Activated CD4-positive, alpha-beta memory T cell treated with anti-CD3 and anti-CD28 coated beads for 36 hours (primary cell): ENCODE results near the gene TBL3. TPM values are rescaled to one million over a fixed set of nuclear protein-coding genes. Genes with fewer than 3 reads are reported as not detected.
A peak's percentile ranks its signal among the peaks of the same experiment; 100 is the strongest.

Experiments used
- CTCF ChIA-PET: fragments of 350-600 bp; sonication (Branson Sonifier 250); formaldehyde crosslinking; loops from one replicate; lab custom pipeline; 2021; ENCODE audit warnings: antibody characterized with exemption, inconsistent platforms; lab: Charles Lee
- POLR2A ChIA-PET: fragments of 350-600 bp; sonication (Branson Sonifier 250); formaldehyde crosslinking; loops from one replicate; lab custom pipeline; 2021; ENCODE audit warnings: antibody characterized with exemption; lab: Charles Lee
- DNase-seq: peaks from one replicate; pipeline ENCODE4 v3.0.0-alpha.2; 2020
- H3K27ac Mint-ChIP-seq: one replicate; pipeline ENCODE4 v1.8.0; 2021; ENCODE audit warnings: mixed read lengths
- H3K27me3 Mint-ChIP-seq: one replicate; pipeline ENCODE4 v1.8.0; 2021; ENCODE audit warnings: mixed read lengths
- H3K36me3 Mint-ChIP-seq: one replicate; pipeline ENCODE4 v1.8.0; 2021; ENCODE audit warnings: mixed read lengths
- H3K4me1 Mint-ChIP-seq: one replicate; pipeline ENCODE4 v1.8.0; 2021; ENCODE audit warnings: low read depth, mixed read lengths
- H3K4me3 Mint-ChIP-seq: one replicate; pipeline ENCODE4 v1.8.0; 2021; ENCODE audit warnings: mild to moderate bottlenecking, mixed read lengths
- H3K9me3 Mint-ChIP-seq: one replicate; pipeline ENCODE4 v1.8.0; 2021; ENCODE audit warnings: mixed read lengths
- intact Hi-C: fragments of 100-400 bp; cut with micrococcal nuclease; formaldehyde crosslinking; loops from one replicate; pipeline ENCODE4 v1.15.1; 2023
- total RNA-seq, 2 experiments: library from RNA; stranded (reverse); gene quantifications; one replicate each; pipeline ENCODE4 v1.2.3, GENCODE V29; 2021

Gene TBL3
- total RNA-seq, 2 experiments from 2014 or later: 45.7 to 47.3 TPM

DNA sequence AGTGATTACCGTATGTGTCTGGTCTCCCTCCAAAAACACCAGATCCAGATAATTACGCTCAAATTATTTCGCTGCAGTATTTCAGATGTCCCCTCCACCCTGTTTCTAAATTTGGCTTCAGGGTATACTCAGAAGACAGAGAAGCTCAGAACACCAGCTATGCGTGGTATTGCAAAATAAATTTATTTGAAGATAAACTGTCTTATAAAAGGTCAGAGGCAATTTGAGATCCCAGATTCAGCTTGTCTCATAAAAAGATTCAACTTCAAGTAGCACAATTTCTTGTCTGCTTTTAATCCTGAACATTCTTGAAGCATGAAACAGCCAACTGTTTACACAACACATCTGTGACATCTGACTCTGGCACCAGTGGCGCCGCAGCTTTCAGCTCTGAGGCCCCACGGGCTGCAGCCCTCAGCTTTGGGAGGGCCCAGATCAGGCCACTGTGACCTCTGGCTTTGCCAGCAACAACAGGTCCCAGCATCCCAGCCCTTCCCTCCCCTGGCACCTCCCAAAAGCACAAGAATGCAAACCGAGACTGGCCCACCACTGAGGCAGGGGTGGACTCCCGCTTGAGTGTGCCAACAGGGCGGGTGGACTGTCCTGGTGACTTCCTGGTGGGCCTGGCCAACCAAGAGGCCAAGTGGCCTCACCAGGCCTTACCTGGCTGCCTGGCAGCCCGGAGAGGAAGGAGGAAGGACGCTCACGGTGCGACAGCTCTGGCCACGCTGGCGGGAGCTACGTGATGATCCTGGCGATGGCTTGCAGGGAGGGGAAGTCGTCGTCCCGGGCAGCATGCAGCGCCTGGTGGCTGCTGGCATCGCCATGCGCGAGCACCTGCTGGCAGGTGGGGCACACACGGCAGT is 25.9 kb downstream of the TBL3 start:
- H3K4me1 Mint-ChIP-seq: peaks cover 14% of the 10 kb centered on the region
- no peaks in the 10 kb centered on the region for H3K9me3 Mint-ChIP-seq
- H3K4me3 Mint-ChIP-seq: no peak overlapping the region
- intact Hi-C loops: no loop called here
- ChIA-PET CTCF (interaction anchor here (0.7 to 1.0 kb wide), 2 partner anchors 7 to 215 kb away, joined by 3 read pairs; partner anchors contain the start of genes NUBP2 and SPSB3), POLR2A (no interaction called here)
- no peak overlapping the region for H3K27ac Mint-ChIP-seq
- DNase-seq: no peak
- peaks cover 24% of the 10 kb centered on the region for H3K36me3 Mint-ChIP-seq
- H3K27me3 Mint-ChIP-seq: no peaks in the 10 kb centered on the region

GRCh38 chr16:1998360-1998835 is 26.5 kb downstream of the TBL3 start:
- Mint-ChIP-seq H3K27me3 (no peaks in the 10 kb centered on the region), H3K36me3 (peaks cover 24% of the 10 kb centered on the region), H3K4me1 (peaks cover 12% of the 10 kb centered on the region), H3K4me3 (no peak overlapping the region), H3K9me3 (no peaks in the 10 kb centered on the region), H3K27ac (no peak overlapping the region)
- DNase-seq: no peak
- intact Hi-C loops: no loop called here
- ChIA-PET POLR2A (no interaction called here), CTCF (interaction anchor here (0.7 kb wide), 1 partner anchor 8 kb away, joined by 3 read pairs; no protein-coding TSS in a partner anchor)

GRCh38 chr16:1998852-1999801 is 27.3 kb downstream of the TBL3 start:
- ChIA-PET CTCF (interaction anchor here (0.7 kb wide), 1 partner anchor 9 kb away, joined by 3 read pairs; no protein-coding TSS in a partner anchor), POLR2A (no interaction called here)
- Mint-ChIP-seq H3K4me1 (peaks cover 4% of the 10 kb centered on the region), H3K27me3 (no peaks in the 10 kb centered on the region), H3K27ac (no peak overlapping the region), H3K9me3 (no peaks in the 10 kb centered on the region), H3K4me3 (no peak overlapping the region), H3K36me3 (peaks cover 24% of the 10 kb centered on the region)
- intact Hi-C loops: no loop called here
- no peak for DNase-seq

DNA sequence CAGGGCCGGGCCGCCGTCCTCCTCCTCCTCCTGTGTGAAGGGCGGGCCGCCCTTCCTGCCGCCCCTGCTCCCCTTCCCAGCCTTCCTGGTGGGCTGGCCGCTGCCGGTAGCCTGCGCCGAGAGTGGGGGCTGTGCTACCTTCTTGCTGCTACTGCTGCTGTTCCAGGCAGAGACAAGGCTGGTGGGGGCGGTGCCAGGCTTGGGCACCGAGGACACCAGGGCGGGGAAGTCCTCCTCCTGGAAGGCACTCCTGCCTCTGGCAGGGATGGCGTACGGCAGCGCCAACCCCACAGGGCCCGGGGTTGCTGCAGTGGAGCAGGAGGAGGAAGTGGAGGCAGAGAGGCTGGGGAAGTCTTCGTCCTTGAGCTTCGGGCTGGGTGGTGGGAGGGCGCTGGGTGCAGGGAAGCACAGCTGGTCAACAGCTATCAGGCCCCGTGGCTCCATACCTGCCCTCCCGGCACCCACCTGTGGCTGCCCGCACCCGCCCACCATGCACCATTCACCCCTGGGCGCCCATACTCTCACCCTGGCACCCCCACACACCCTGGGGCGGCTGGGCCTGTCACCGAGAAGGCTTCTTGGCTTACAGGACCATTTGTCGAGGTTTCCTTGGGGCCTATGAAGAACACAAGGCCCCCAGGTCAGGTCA is 28.1 kb downstream of the TBL3 start:
- POLR2A ChIA-PET: no interaction called here
- CTCF ChIA-PET: no interaction called here
- intact Hi-C loops: no loop called here
- no peaks in the 10 kb centered on the region for H3K9me3 Mint-ChIP-seq
- no peak for DNase-seq
- peaks cover 9% of the 10 kb centered on the region for H3K4me1 Mint-ChIP-seq
- peaks cover 24% of the 10 kb centered on the region for H3K36me3 Mint-ChIP-seq
- H3K27ac Mint-ChIP-seq: no peak overlapping the region
- H3K4me3 Mint-ChIP-seq: no peak overlapping the region
- H3K27me3 Mint-ChIP-seq: no peaks in the 10 kb centered on the region

- H3K4me1 Mint-ChIP-seq: peaks cover 14% of the 10 kb centered on the region
- H3K36me3 Mint-ChIP-seq: peaks cover 24% of the 10 kb centered on the region
- no peaks in the 10 kb centered on the region for H3K27me3 Mint-ChIP-seq
- no peak overlapping the region for H3K27ac Mint-ChIP-seq
- intact Hi-C loops: no loop called here
- DNase-seq: no peak
- POLR2A ChIA-PET: no interaction called here
- no peaks in the 10 kb centered on the region for H3K9me3 Mint-ChIP-seq
- H3K4me3 Mint-ChIP-seq: no peak overlapping the region
- CTCF ChIA-PET: no interaction called here
Measured at GRCh38 chr16:2001035-2001434, 29.2 kb downstream of the TBL3 start.

DNA sequence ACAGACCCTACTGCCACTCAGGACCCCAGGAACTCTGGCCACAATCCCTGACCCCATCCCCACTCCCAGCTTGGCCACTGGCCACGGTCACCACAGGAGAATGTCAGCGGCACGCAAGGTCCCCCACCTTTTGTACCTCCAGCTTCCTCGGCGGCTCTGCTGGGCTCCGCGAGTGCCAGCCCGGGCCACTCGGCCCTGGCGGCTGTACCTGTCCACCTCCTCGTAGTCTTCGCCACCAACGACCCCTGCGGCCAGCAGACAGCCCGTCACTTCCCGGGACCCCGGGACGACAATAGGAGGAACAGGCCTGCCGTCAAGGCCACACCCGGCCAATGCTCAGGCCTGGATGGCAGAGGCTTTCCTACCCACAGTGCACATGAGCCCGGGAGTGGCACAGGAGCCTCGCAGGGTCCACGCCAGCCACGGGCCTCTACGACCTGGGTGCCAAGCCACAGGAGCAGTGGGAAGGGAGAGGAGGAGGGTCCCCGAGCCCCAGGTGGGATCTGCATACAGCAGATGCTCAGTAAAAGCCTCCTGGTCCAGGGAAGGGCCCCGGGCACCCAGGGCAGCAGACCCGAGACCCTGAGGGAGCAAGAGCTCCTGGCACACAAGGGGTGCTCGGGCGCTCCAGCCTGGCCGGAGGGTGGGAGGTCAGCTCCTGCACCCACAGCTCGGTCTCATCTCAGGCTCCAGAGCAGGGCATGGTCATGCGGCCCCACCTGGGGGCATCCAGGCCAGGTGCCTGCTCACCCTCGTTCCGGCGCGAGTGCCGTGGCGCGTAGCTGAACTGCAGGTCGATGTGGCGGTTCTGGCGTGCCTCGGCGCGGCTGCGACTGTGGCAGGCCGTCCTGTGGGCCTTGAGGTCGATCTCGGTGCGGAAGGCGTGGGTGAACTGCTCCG is 29.9 kb downstream of the TBL3 start:
- POLR2A ChIA-PET: no interaction called here
- CTCF ChIA-PET: no interaction called here
- H3K4me1 Mint-ChIP-seq: peaks cover 18% of the 10 kb centered on the region
- DNase-seq: no peak
- H3K4me3 Mint-ChIP-seq: no peak overlapping the region
- H3K9me3 Mint-ChIP-seq: no peaks in the 10 kb centered on the region
- peaks cover 25% of the 10 kb centered on the region for H3K36me3 Mint-ChIP-seq
- no peaks in the 10 kb centered on the region for H3K27me3 Mint-ChIP-seq
- intact Hi-C loops: no loop called here
- H3K27ac Mint-ChIP-seq: no peak overlapping the region

DNA sequence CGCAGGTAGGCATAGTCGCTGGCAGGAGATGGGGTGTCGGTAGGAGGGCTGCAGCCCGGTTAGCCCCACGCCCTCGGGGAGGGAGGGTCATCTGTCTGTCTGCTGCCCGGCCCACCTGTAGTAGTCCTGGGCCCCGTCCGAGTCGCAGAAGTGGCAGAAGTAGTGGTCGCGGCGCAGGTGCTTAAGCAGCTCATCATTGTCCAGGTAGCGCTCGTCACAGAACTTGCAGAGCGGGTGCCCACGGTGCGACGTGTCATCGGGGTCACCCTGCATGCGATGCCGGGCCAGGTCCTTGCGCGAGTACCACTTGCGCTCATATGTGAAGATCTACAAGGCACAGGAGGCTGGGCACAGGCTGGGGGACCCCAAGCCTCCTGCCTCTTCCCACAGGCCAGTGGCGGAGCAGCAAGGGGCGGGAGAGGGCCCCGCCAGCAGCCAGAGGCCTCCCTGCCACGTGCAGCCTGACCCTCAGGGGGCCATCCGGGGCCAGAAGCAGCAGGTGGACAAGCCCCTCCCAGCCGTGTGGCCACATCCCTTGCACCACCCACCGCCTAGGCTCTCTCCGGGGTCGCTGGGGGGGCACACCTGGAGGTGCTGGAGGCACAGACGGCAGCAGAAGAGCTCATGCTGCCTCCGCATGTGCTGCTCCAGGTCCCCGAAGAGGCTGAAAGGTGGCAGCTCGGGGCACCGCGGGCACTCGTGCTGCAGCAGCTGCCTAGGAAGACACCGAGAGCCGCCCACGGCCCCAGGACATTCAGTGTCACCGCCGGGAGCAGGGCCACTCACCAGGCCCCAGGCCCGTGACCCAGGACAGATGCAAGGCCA is 30.8 kb downstream of the TBL3 start:
- H3K36me3 Mint-ChIP-seq: peaks cover 23% of the 10 kb centered on the region
- ChIA-PET POLR2A (interaction anchor here (0.5 to 1.0 kb wide), 2 partner anchors 13 to 354 kb away, joined by 3 to 6 read pairs; partner anchors contain the start of gene SYNGR3), CTCF (interaction anchor here (0.9 to 2.1 kb wide), 11 partner anchors 9 to 152 kb away, joined by 3 to 18 read pairs (median 6); partner anchors contain the start of genes GFER, NTHL1, RNF151 and SYNGR3)
- intact Hi-C loops: no loop called here
- H3K27ac Mint-ChIP-seq: no peak overlapping the region
- no peak for DNase-seq
- peaks cover 26% of the 10 kb centered on the region for H3K4me1 Mint-ChIP-seq
- H3K27me3 Mint-ChIP-seq: no peaks in the 10 kb centered on the region
- no peaks in the 10 kb centered on the region for H3K9me3 Mint-ChIP-seq
- no peak overlapping the region for H3K4me3 Mint-ChIP-seq

- intact Hi-C loops: no loop called here
- POLR2A ChIA-PET: interaction anchor here (0.5 to 1.0 kb wide), 3 partner anchors 12 to 353 kb away, joined by 3 to 6 read pairs (median 3); partner anchors contain the start of gene SYNGR3
- DNase-seq: no peak
Measured at GRCh38 chr16:2003231-2003826, 31.5 kb downstream of the TBL3 start.

GRCh38 chr16:2003827-2004641 is 32.2 kb downstream of the TBL3 start:
- DNase-seq: peak; percentile 92
- Mint-ChIP-seq H3K27ac (no peak overlapping the region), H3K36me3 (peaks cover 26% of the 10 kb centered on the region), H3K4me3 (no peak overlapping the region), H3K4me1 (peaks cover 37% of the 10 kb centered on the region), H3K27me3 (no peaks in the 10 kb centered on the region), H3K9me3 (no peaks in the 10 kb centered on the region)
- intact Hi-C loops: no loop called here
- POLR2A ChIA-PET: interaction anchor here (0.9 to 1.4 kb wide), 3 partner anchors 13 to 40 kb away, joined by 3 to 5 read pairs (median 3); partner anchors contain the start of genes RPS2 and SYNGR3
- CTCF ChIA-PET: interaction anchor here (0.6 to 2.1 kb wide), 32 partner anchors 8 to 532 kb away, joined by 3 to 25 read pairs (median 6); partner anchors contain the start of genes GFER, MSRB1, NPW and NTHL1

More at GRCh38 chr16:2003231-2003826, 31.5 kb downstream of the TBL3 start:
- Mint-ChIP-seq H3K27ac (no peak overlapping the region), H3K9me3 (no peaks in the 10 kb centered on the region), H3K27me3 (no peaks in the 10 kb centered on the region), H3K4me1 (peaks cover 32% of the 10 kb centered on the region), H3K36me3 (peaks cover 23% of the 10 kb centered on the region), H3K4me3 (no peak overlapping the region)
- CTCF ChIA-PET: interaction anchor here (0.9 to 2.1 kb wide), 27 partner anchors 7 to 533 kb away, joined by 3 to 25 read pairs (median 6); partner anchors contain the start of genes GFER, MSRB1, NPW and NTHL1
